ENCODE results near the gene TMEM53. TPM values are rescaled to one million over a fixed set of nuclear protein-coding genes. Genes with fewer than 3 reads are reported as not detected.

The TMEM53 gene
- total and polyA plus RNA-seq, 4 experiments from 2014 or later = 1.7 to 5.7 (median 2.9) TPM

DNA sequence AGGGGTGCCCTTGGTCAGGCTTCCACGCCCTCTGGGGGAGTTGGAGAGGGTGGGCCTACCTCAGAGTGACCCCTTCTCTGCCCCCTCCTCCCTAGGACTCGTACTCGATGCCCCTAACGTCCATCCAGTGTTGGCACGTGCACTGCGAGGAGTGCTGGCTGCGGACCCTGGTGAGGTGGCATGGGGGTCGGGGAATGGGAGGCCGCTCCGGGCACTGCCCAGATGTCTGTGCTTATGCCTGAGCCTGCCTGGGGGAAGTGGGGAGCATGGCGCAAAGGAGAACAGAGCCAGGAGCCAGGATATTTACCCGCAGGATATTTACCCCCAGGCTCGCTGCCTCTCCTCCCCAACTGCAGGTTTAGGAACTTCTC is 24.5 kb downstream of the TMEM53 start:
- no peaks in the 10 kb centered on the region for H3K4me1 Mint-ChIP-seq
- H3K4me3 Mint-ChIP-seq = no peak overlapping the region
- no peaks in the 10 kb centered on the region for H3K27me3 ChIP-seq (ENCODE audit: insufficient read depth, low read length)
- peaks cover 58% of the 10 kb centered on the region for H3K36me3 ChIP-seq (ENCODE audit: insufficient read depth, low read length)
- peaks cover 19 to 68% of the 10 kb centered on the region in 2 donors for H3K36me3 Mint-ChIP-seq
- no peak overlapping the region for H3K27ac ChIP-seq (ENCODE audit: low read depth, low read length)
- ChIA-PET POLR2A (ENCODE audit: partially characterized antibody) (interaction anchor here (1.2 kb wide), 1 partner anchor 18 kb away, joined by 3 read pairs; no protein-coding TSS in a partner anchor), CTCF (ENCODE audit: partially characterized antibody) (interaction anchor here (4.2 to 4.3 kb wide), 2 partner anchors 8 to 79 kb away, joined by 49 to 153 read pairs; no protein-coding TSS in a partner anchor)
- no peaks in the 10 kb centered on the region for H3K9me3 ChIP-seq (ENCODE audit: control insufficient read depth in 1 of 2, low read length in 2 of 2)
- no peak overlapping the region for H3K4me3 ChIP-seq (ENCODE audit: low read length in 2 of 2)
- H3K27me3 Mint-ChIP-seq = no peaks in the 10 kb centered on the region
- H3K9me3 Mint-ChIP-seq = no peaks in the 10 kb centered on the region
- peak overlapping the region in 1 of 7 donors; percentile 48 for H3K27ac Mint-ChIP-seq
- DNase-seq = no peak
- H3K4me1 ChIP-seq (ENCODE audit: insufficient read depth, low read length) = no peaks in the 10 kb centered on the region
- intact Hi-C loops (cut with micrococcal nuclease) = loop anchor here (5.0 kb wide), 1 partner anchor 557 kb away; no protein-coding TSS in a partner anchor

- Mint-ChIP-seq H3K4me3 (no peak overlapping the region), H3K9me3 (no peaks in the 10 kb centered on the region), H3K36me3 (peaks cover 28 to 73% of the 10 kb centered on the region in 2 donors), H3K4me1 (no peaks in the 10 kb centered on the region), H3K27ac (peak overlapping the region in 4 of 7 donors; percentile 24 to 61 (median 38)), H3K27me3 (no peaks in the 10 kb centered on the region)
- intact Hi-C loops (cut with micrococcal nuclease) = no loop called here
- H3K36me3 ChIP-seq (ENCODE audit: insufficient read depth, low read length) = peaks cover 69% of the 10 kb centered on the region
- CTCF ChIA-PET (ENCODE audit: partially characterized antibody) = interaction anchor here (1.3 kb wide), 1 partner anchor 8 kb away, joined by 5 read pairs; no protein-coding TSS in a partner anchor
- H3K4me1 ChIP-seq (ENCODE audit: insufficient read depth, low read length) = no peaks in the 10 kb centered on the region
- no peaks in the 10 kb centered on the region for H3K27me3 ChIP-seq (ENCODE audit: insufficient read depth, low read length)
- H3K27ac ChIP-seq (ENCODE audit: low read depth, low read length) = no peak overlapping the region
- no peak overlapping the region for H3K4me3 ChIP-seq (ENCODE audit: low read length in 2 of 2)
- no peaks in the 10 kb centered on the region for H3K9me3 ChIP-seq (ENCODE audit: control insufficient read depth in 1 of 2, low read length in 2 of 2)
- POLR2A ChIA-PET (ENCODE audit: partially characterized antibody) = interaction anchor here (3.0 kb wide), 1 partner anchor 17 kb away, joined by 14 read pairs; no protein-coding TSS in a partner anchor
- DNase-seq = no peak
These were observed 25.6 kb downstream of the TMEM53 start for GRCh38 chr1:44648529-44649250.

GRCh38 chr1:44647896-44648295 is 26.4 kb downstream of the TMEM53 start:
- Histone ChIP-seq H3K4me3 (ENCODE audit: low read length in 2 of 2) (no peak overlapping the region), H3K4me1 (ENCODE audit: insufficient read depth, low read length) (no peaks in the 10 kb centered on the region), H3K36me3 (ENCODE audit: insufficient read depth, low read length) (peaks cover 76% of the 10 kb centered on the region), H3K9me3 (ENCODE audit: control insufficient read depth in 1 of 2, low read length in 2 of 2) (no peaks in the 10 kb centered on the region), H3K27ac (ENCODE audit: low read depth, low read length) (no peak overlapping the region), H3K27me3 (ENCODE audit: insufficient read depth, low read length) (no peaks in the 10 kb centered on the region)
- Mint-ChIP-seq H3K27me3 (no peaks in the 10 kb centered on the region), H3K4me3 (peak overlapping the region in 1 of 8 donors; percentile 26), H3K9me3 (no peaks in the 10 kb centered on the region), H3K36me3 (peaks cover 33 to 80% of the 10 kb centered on the region in 2 donors), H3K4me1 (peaks cover 0 to 3% (median 0%) of the 10 kb centered on the region in 4 donors), H3K27ac (peak overlapping the region in 6 of 7 donors; percentile 12 to 40 (median 27))
- POLR2A ChIA-PET (ENCODE audit: partially characterized antibody) = interaction anchor here (3.0 kb wide), 1 partner anchor 16 kb away, joined by 14 read pairs; no protein-coding TSS in a partner anchor
- no peak for DNase-seq
- CTCF ChIA-PET (ENCODE audit: partially characterized antibody) = interaction anchor here (1.3 kb wide), 2 partner anchors 9 to 17 kb away, joined by 4 to 5 read pairs; no protein-coding TSS in a partner anchor
- intact Hi-C loops (cut with micrococcal nuclease) = no loop called here

- intact Hi-C loops (cut with micrococcal nuclease) = no loop called here
- peak overlapping the region in 2 of 7 donors; percentile 3 to 10 for H3K27ac Mint-ChIP-seq
- Histone ChIP-seq H3K36me3 (ENCODE audit: insufficient read depth, low read length) (peaks cover 85% of the 10 kb centered on the region), H3K4me3 (ENCODE audit: low read length in 2 of 2) (no peak overlapping the region), H3K27ac (ENCODE audit: low read depth, low read length) (no peak overlapping the region), H3K4me1 (ENCODE audit: insufficient read depth, low read length) (no peaks in the 10 kb centered on the region), H3K9me3 (ENCODE audit: control insufficient read depth in 1 of 2, low read length in 2 of 2) (no peaks in the 10 kb centered on the region), H3K27me3 (ENCODE audit: insufficient read depth, low read length) (no peaks in the 10 kb centered on the region)
- POLR2A ChIA-PET (ENCODE audit: partially characterized antibody) = interaction anchor here (3.0 kb wide), 1 partner anchor 14 kb away, joined by 14 read pairs; no protein-coding TSS in a partner anchor
- H3K4me1 Mint-ChIP-seq = peaks cover 0 to 5% (median 1%) of the 10 kb centered on the region in 4 donors
- peaks cover 42 to 89% of the 10 kb centered on the region in 2 donors for H3K36me3 Mint-ChIP-seq
- no peak overlapping the region for H3K4me3 Mint-ChIP-seq
- CTCF ChIA-PET (ENCODE audit: partially characterized antibody) = interaction anchor here (1.0 to 1.3 kb wide), 3 partner anchors 16 to 269 kb away, joined by 3 to 4 read pairs (median 4); no protein-coding TSS in a partner anchor
- no peak for DNase-seq
- no peaks in the 10 kb centered on the region for H3K9me3 Mint-ChIP-seq
- H3K27me3 Mint-ChIP-seq = no peaks in the 10 kb centered on the region
These were observed 27.8 kb downstream of the TMEM53 start for GRCh38 chr1:44646261-44647110.

DNA sequence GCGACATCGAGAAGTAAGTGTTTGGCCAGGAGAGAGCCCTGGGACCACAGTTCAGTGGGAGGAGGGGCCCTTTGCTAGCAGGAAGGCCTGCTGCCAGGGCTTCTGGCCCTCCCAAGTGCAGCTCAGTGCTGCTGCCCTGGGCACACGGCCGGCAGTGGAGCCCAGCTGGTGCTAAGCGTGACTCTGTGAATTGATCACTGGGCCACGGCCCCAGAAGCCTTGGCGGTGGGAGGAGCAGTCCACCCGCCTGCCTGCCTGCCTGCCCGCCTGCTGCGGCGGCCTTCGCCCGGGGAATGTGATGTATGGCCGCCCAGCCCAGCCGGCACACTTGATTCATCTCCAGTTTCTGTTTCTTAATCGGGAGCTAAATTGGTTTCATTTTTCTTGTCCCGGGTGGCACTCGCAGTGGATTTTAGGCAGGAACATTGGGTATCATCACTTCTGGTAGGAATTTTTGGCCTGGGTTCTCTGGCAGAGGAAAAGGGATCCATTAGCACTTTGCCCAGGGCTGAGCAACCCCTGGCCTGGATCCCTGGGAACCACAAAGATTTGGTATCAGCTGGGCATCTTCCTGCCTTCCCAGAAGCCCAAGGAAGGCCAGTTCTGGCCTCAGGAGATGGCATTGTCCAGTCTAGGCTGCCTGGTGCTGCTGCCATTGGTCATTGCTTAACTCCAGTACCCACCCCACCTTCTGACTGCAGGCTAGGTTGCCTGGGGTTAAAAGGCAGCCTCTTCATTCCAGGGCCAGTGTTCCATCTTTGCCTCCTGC is 28.6 kb downstream of the TMEM53 start:
- DNase-seq = no peak
- H3K4me3 ChIP-seq (ENCODE audit: low read length in 2 of 2) = no peak overlapping the region
- intact Hi-C loops (cut with micrococcal nuclease) = no loop called here
- Mint-ChIP-seq H3K27me3 (no peaks in the 10 kb centered on the region), H3K4me1 (peaks cover 0 to 5% (median 1%) of the 10 kb centered on the region in 4 donors), H3K27ac (no peak overlapping the region), H3K9me3 (no peaks in the 10 kb centered on the region), H3K4me3 (no peak overlapping the region), H3K36me3 (peaks cover 49 to 85% of the 10 kb centered on the region in 2 donors)
- H3K27ac ChIP-seq (ENCODE audit: low read depth, low read length) = no peak overlapping the region
- ChIA-PET POLR2A (ENCODE audit: partially characterized antibody) (interaction anchor here (3.0 kb wide), 1 partner anchor 13 kb away, joined by 14 read pairs; no protein-coding TSS in a partner anchor), CTCF (ENCODE audit: partially characterized antibody) (no interaction called here)
- H3K36me3 ChIP-seq (ENCODE audit: insufficient read depth, low read length) = peaks cover 85% of the 10 kb centered on the region
- H3K4me1 ChIP-seq (ENCODE audit: insufficient read depth, low read length) = no peaks in the 10 kb centered on the region
- H3K27me3 ChIP-seq (ENCODE audit: insufficient read depth, low read length) = no peaks in the 10 kb centered on the region
- no peaks in the 10 kb centered on the region for H3K9me3 ChIP-seq (ENCODE audit: control insufficient read depth in 1 of 2, low read length in 2 of 2)

- Histone ChIP-seq H3K27me3 (ENCODE audit: insufficient read depth, low read length) (no peaks in the 10 kb centered on the region), H3K36me3 (ENCODE audit: insufficient read depth, low read length) (peaks cover 87% of the 10 kb centered on the region), H3K9me3 (ENCODE audit: control insufficient read depth in 1 of 2, low read length in 2 of 2) (no peaks in the 10 kb centered on the region), H3K27ac (ENCODE audit: low read depth, low read length) (no peak overlapping the region), H3K4me1 (ENCODE audit: insufficient read depth, low read length) (no peaks in the 10 kb centered on the region), H3K4me3 (ENCODE audit: low read length in 2 of 2) (no peak overlapping the region)
- no peaks in the 10 kb centered on the region for H3K27me3 Mint-ChIP-seq
- no peaks in the 10 kb centered on the region for H3K9me3 Mint-ChIP-seq
- H3K27ac Mint-ChIP-seq = no peak overlapping the region
- CTCF ChIA-PET (ENCODE audit: partially characterized antibody) = no interaction called here
- DNase-seq = no peak
- H3K4me3 Mint-ChIP-seq = no peak overlapping the region
- peaks cover 49 to 82% of the 10 kb centered on the region in 2 donors for H3K36me3 Mint-ChIP-seq
- POLR2A ChIA-PET (ENCODE audit: partially characterized antibody) = no interaction called here
- H3K4me1 Mint-ChIP-seq = peaks cover 0 to 5% (median 1%) of the 10 kb centered on the region in 4 donors
- intact Hi-C loops (cut with micrococcal nuclease) = no loop called here
These were observed 29.5 kb downstream of the TMEM53 start for GRCh38 chr1:44644806-44645205.

Data from CD4-positive, alpha-beta memory T cell (primary cell).